Hindlimb muscle (tissue), 1 donor: Measurements from ENCODE around the gene MS4A15. TPM values are rescaled to one million over a fixed set of nuclear protein-coding genes. Genes with fewer than 3 reads are reported as not detected.
"Not testable (repeated sequence)": the region's sequence is repeated elsewhere in the genome, so short reads cannot be mapped to it uniquely, and the experiment has no call there.

Experiments used
- DNase-seq: peaks from one replicate; pipeline ENCODE4 v3.0.0-alpha.2; 2013
- polyA plus RNA-seq: library from polyadenylated mRNA; unstranded; fragments of 120-200 nt; gene quantifications from one replicate; pipeline ENCODE4 v1.2.1, GENCODE V29; 2013; ENCODE audit not compliant: insufficient read length

MS4A15 gene
- polyA plus RNA-seq, 1 donor = not detected

GRCh38 chr11:60754887-60755286, 1.8 kb upstream of the MS4A15 start:
- DNase-seq = no peak

GRCh38 chr11:60757231-60757800, 649 bp downstream of the MS4A15 start:
- no peak for DNase-seq

DNA sequence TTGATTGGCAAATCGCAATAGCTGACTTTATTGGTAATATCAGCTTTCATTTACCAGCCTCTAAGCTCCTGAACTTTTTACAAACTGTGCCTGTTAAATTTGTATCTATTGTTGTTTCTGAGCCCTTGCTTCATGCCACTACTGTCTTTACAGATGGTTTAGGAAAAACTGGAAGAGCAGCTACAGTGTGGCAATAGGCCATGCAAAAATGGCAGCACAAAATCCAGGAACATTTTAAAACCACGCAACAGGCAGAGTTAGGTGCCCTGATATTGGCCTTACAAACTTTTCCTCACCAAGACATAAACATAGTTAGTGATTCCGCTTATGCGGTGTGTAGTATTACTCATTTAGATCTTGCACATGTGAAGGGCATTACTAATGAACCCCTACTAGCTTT, 2.0 kb downstream of the MS4A15 start:
- DNase-seq = not testable (repeated sequence)

DNA sequence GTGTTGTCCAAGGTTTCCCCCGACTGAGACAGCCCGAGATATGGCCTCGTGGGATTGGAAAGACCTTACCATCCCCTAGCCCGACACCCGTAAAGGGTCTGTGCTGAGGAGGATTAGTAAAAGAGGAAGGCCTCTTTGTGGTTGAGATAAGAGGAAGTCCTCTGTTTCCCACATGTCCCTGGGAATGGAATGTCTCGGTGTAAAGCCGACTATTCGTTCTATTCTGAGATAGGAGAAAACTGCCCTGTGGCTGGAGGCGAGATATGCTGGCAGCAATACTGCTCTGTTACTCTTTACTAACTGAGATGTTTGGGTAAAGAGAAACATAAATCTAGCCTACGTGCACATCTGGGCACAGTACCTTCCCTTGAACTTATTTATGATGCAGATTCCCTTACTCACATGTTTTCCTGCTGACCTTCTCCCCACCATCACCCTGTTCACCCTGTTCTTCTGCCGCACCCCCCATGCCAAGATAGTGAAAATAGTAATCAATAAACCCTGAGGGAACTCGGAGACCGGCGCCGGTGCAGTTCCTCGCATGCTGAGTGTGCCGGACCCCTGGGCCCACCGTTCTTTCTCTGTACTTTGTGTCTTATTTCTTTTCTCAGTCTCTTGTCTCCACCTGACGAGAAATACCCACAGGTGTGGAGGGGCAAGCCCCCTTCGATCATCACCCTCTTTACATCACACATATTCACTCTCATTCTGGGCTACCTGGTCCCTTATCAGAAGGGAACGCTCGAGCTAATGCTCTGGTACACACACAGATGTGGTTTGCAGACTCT, 3.0 kb downstream of the MS4A15 start:
- not testable (repeated sequence) for DNase-seq

GRCh38 chr11:60761436-60762190, 4.9 kb downstream of the MS4A15 start:
- DNase-seq = no peak

DNA sequence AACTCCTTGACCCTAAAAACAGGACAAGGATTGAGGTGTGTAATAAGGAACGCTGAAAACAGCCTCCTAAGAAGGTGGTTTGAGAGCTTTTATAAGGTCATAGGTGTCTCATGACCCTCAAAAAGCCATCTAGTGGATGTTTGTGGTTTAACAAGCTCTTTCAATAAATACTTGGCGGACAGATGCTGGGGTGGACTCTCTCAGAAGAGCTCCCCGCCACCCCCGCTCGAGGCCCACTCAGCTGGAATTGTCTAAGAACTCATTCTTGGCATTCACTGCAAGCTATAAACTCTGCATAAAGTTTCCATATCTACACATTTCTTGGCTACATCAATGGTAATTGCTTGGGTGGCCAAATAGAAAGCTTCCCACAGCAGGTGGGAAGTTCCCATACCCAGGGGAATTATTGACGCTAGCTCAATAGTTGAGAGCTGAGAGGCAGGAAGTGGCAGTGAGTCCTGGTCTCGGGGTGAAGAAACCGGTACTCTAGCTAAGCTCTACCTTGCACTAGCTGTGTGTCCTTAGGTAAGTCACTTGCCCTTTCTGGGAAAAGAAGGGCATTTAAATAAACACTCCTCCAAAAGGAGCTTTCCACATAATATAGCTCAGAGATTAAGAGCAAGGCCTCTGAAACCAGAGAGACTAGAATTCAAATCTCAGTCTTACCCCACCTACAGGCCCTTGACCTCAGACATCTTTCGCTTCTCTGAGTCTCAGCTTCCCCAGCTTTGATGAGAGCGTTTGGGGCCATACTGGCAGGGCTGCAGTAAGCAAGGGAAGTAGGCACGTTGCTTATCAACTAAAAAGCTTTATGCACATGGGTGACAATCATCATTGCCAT, 6.4 kb downstream of the MS4A15 start:
- DNase-seq = no peak

DNA sequence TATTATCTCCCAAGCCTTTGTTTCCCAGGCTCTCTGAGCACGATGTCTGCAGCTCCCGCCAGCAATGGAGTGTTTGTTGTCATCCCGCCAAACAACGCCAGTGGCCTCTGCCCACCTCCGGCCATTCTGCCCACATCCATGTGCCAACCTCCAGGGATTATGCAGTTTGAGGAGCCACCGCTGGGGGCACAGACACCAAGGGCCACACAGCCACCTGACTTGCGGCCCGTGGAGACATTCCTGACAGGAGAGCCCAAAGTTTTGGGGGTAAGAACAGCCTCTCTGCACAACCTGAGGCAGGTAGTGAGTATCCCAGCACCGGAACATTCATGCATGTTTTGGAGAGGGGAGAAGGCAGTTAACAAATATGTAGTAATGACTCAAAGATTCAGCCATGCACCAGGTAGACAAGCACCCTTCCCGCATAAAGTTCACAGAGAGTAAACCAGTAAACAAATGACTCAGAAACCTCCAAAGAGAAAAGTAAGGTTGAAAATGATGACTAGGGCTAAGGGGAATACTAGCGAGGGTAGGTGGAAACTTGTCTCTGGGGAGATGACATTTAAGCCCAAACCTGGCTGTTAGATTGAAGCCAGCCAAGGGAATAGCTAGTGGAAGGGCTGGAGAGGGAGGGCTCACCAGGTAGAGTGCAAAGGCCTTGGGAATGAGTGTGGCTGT, 7.2 kb downstream of the MS4A15 start:
- DNase-seq = no peak

GRCh38 chr11:60764879-60765278, 8.2 kb downstream of the MS4A15 start:
- DNase-seq = no peak

- no peak for DNase-seq
Observed at GRCh38 chr11:60765355-60765754, 8.7 kb downstream of the MS4A15 start.

GRCh38 chr11:60766547-60766946, 9.9 kb downstream of the MS4A15 start:
- DNase-seq = no peak

DNA sequence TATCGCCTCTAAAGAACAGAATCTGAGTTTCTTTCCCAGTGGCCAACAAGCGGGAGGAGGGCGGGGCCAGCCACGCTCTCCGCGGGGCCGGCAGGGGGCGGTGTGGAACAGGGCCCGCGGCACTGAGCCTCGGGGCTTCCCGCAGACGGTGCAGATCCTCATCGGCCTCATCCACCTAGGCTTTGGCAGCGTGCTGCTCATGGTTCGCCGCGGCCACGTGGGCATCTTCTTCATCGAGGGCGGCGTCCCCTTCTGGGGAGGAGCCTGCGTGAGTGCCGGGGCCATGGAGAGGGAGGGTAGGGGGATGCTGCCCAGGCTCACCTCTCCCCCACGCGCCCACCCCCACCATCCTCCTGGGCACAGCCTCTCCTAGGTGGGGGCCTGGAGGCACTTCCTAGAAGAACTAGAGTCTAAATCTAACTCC, 10.7 kb downstream of the MS4A15 start:
- no peak for DNase-seq

GRCh38 chr11:60768202-60768601, 11.5 kb downstream of the MS4A15 start:
- DNase-seq = no peak

GRCh38 chr11:60769273-60769672, 12.6 kb downstream of the MS4A15 start:
- no peak for DNase-seq

DNA sequence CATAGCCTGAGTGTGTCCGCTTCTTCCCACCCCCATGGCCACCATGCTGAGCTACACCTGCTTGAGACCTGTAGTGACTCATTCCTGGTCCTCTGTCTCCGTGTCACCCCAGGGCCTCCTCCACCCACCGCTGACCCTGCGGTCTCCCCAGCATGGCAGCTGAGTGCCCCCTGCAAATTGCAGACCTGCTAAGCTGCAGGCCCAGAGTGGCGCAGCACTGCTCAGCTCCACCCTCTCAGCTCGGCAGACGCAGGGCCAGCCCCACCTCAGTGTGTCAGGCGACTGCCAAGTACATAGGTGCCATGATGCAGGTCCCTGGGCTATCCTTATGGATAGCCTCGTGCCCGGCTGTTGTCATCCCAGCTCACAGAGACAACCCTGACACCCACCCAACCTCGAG, 13.1 kb downstream of the MS4A15 start:
- no peak for DNase-seq

DNA sequence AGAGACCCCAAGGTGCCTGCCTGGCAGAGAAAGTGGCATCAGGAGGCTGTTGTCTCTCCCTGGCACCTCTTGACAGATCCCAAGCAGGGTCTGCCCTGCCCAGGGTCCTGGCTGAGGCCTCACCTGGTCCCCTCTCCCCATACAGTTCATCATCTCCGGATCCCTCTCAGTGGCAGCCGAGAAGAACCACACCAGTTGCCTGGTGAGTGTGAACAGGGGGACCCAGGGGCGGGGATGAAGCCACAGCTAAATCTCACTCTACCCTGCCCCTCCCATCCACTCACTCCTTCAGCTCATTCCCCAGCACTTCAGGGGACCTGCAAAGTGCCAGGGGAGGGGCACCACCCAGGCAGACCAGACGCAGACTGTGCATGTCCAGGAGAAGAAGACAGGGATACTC, 14.5 kb downstream of the MS4A15 start:
- DNase-seq = no peak

- no peak for DNase-seq
Observed at GRCh38 chr11:60771879-60772525, 15.3 kb downstream of the MS4A15 start.

GRCh38 chr11:60772666-60773065, 16.0 kb downstream of the MS4A15 start:
- DNase-seq = no peak

DNA sequence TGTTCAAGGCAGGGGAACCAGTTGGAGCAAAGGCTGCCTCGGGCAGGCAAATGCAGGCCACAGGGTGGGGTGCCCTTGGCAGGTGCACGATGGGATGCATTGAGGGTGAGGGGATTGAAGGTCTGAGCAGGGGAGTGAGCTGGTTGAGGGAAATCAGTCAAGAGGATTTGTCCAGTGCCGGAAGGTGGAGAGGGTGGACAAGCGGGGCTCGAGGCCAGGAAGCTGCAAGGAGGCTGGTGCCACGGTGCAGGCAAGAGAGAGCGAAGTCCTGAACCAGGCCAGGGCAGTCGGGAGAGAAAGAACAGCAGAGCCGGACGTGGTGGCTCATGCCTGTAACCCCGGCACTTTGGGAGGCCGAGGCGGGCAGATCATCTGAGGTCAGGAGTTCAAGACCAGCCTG, 18.1 kb downstream of the MS4A15 start:
- DNase-seq = no peak

DNA sequence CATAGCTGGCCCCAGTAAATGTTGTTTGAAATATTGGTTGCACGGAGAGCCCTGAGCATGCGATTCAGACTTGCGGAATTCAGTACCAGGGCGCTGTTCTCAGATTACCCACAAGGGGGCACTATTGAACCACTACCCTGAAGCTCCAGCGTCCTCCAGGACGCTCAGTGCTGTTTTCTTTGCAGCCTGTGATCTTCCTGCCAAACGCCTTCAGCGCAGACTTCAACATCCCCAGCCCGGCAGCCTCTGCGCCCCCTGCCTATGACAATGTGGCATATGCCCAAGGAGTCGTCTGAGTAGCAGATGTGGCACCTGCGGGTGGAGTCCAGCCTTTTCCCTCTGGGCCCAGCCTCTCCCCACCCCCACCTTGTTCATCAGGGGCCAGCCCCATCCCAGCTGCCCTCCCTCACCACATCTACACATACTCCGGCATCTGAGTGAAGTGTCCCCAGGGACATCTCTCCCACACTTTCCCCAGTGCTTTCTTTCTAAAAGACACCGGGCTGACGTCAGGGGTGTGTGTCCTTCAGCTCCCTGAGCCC, 18.8 kb downstream of the MS4A15 start:
- peak; percentile 90 for DNase-seq

DNA sequence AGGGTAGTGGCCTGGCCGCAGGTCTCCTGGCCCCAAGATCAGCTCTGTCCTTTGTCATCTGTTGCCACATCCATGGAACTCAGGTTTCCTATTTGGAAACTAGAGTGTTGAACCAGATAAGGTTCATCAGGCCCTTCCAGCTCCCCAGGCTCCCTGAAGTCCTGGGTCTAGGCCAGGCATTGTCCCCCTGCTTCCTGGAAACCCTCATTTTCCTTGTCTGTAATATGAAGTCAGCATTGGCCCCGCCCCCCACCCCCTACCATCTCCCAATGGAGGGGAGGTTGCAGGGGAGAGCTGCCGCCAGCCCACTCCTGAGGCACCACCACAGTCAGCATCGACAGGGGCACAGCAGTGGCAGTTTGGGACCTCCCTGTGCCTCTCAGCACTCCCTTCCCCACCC, 19.5 kb downstream of the MS4A15 start:
- DNase-seq = no peak

GRCh38 chr11:60777106-60777505, 20.4 kb downstream of the MS4A15 start:
- DNase-seq = no peak
